ENCODE measurements around the gene PSMD13. TPM values are rescaled to one million over a fixed set of nuclear protein-coding genes. Genes with fewer than 3 reads are reported as not detected.

Gene PSMD13
- total and polyA plus RNA-seq, 2 of the 4 experiments (the other 2 are of a cell fraction) = 177 to 217 TPM

DNA sequence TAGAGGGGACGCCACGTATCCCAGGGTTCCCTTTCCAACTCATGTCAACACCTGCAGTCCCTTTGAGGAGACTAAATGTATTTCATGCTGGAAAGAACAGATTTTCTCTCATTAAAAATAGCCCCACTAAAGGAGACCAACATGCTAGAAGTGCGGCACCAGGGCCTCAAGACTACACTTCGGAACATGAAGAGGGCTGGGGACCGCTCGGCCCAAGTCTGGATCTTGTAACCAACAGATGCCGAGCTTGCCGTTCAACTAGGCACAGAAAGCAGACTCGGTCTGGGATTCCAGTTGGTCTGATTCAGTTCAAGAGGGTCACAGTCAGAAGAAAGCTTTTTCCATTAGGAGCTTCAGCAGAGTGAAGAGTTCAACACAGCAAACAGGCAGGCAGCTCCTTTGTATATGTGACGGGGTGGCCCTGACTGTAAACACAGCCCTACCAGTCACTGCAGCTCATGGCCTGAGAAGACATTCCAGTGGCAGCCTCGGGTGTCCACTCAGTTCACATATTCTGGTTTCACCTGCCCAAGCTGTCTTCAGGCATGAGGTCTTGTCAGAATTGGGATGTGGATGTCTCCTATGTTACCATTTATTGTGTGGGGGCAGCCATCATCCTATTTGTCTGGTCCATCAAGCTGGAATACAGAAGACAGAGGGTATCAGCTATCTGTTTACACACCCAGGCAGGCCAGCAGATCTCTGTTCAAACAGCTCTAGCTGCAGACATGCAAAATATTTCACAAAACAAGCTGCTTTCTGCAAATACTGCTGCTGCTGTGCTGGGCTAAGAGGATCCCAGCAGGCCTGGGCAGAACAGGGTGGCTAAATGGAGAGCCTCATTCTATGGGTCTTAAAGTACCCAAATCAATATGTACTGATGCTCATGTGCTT, 20.4 kb upstream of the PSMD13 start:
- H3K4ac ChIP-seq (ENCODE audit: low read depth, low read length) = no peak overlapping the region
- no peak overlapping the region for H3K4me3 ChIP-seq (ENCODE audit: insufficient read depth, low read depth, low read length)
- H4K91ac ChIP-seq (ENCODE audit: insufficient read depth, low read depth, low read length) = no peak overlapping the region
- H2AK5ac ChIP-seq (ENCODE audit: low read depth, low read length) = 0 out of 2 replicates have a peak overlapping the region, but pooled peaks have one; percentile 3
- H3K56ac ChIP-seq (ENCODE audit: extremely low read depth, insufficient read depth, low read length) = no peak overlapping the region
- peak overlapping the region; percentile 41; the same call in 1 of the 2 replicates for H3K27ac ChIP-seq (ENCODE audit: insufficient read depth, low read length)
- no peak overlapping the region for H3K18ac ChIP-seq (ENCODE audit: low read depth, low read length)
- H3K4me1 ChIP-seq (ENCODE audit: control insufficient read depth, insufficient read depth, low read length) = peaks cover 7% of the 10 kb centered on the region
- no TSS peak for BruUV-seq (replicated peaks)
- ATAC-seq (ENCODE audit: low read depth) (peak; percentile 70), DNase-seq (no peak)
- POLR2A ChIA-PET (ENCODE audit: unreplicated experiment) = interaction anchor here (0.6 to 1.0 kb wide), 3 partner anchors 13 to 28 kb away, joined by 3 read pairs; no protein-coding TSS in a partner anchor
- dilution Hi-C loops (cut with HindIII; ENCODE audit: low sequenced_read_pairs, unreplicated experiment) (no loop called here), in situ Hi-C loops (cut with MboI; ENCODE audit: low sequenced_read_pairs) (no loop called here), intact Hi-C loops (cut with micrococcal nuclease) (no loop called here)
- H2BK20ac ChIP-seq (ENCODE audit: low read depth, low read length) = 0 out of 2 replicates have a peak overlapping the region, but pooled peaks have one; percentile 20
- 95% methylated on average over 6 of the region's 11 CpGs; no CpG with 5 or more reads in 1 of the 2 experiments for WGBS, 2 experiments (ENCODE audit: extremely low coverage in 2 of 2, insufficient read length in 1 of 2)
- no peak overlapping the region for H2AFZ ChIP-seq (replicated peaks; ENCODE audit: low read length, poor library complexity)
- no peak overlapping the region for H2BK120ac ChIP-seq (ENCODE audit: low read depth, low read length)
- peak overlapping the region; percentile 38 for H2BK5ac ChIP-seq (ENCODE audit: low read depth, low read length, poor library complexity, severe bottlenecking)
- H3K14ac ChIP-seq (replicated peaks; ENCODE audit: low read depth, low read length) = no peak overlapping the region
- H2BK15ac ChIP-seq (ENCODE audit: low read depth, low read length) = no peak overlapping the region
- H4K20me1 ChIP-seq (ENCODE audit: insufficient read depth, low read length) = peaks cover 33% of the 10 kb centered on the region
- H2AK9ac ChIP-seq (replicated peaks; ENCODE audit: low read depth, low read length, poor library complexity) = peak overlapping the region; percentile 56
- H3K27me3 ChIP-seq (ENCODE audit: control insufficient read depth, insufficient read depth, low read length) = no peaks in the 10 kb centered on the region
- CTCF ChIA-PET = interaction anchor here (0.6 to 1.0 kb wide), 3 partner anchors 8 to 18 kb away, joined by 3 to 5 read pairs (median 3); no protein-coding TSS in a partner anchor
- H4K8ac ChIP-seq (ENCODE audit: low read depth in 2 of 2, low read length in 2 of 2) = no peak overlapping the region
- no peak for TF ChIP-seq MAZ (IDR thresholded peaks at IDR 0.05; ENCODE audit: borderline replicate concordance, low read depth, low read length)
- no peak for TF ChIP-seq POLR2A (IDR thresholded peaks at IDR 0.05; ENCODE audit: low read depth, low read length)
- no peak for TF ChIP-seq NFE2L2 (IDR thresholded peaks at IDR 0.05; ENCODE audit: low read depth, low read length)
- TF ChIP-seq CEBPB (IDR thresholded peaks at IDR 0.05; ENCODE audit: low read depth, low read length) = no peak
- TF ChIP-seq MXI1 (IDR thresholded peaks at IDR 0.05; ENCODE audit: borderline replicate concordance, low read depth, low read length) = no peak
- TF ChIP-seq, protein P1, sequence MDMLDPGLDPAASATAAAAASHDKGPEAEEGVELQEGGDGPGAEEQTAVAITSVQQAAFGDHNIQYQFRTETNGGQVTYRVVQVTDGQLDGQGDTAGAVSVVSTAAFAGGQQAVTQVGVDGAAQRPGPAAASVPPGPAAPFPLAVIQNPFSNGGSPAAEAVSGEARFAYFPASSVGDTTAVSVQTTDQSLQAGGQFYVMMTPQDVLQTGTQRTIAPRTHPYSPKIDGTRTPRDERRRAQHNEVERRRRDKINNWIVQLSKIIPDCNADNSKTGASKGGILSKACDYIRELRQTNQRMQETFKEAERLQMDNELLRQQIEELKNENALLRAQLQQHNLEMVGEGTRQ (IDR thresholded peaks at IDR 0.05; ENCODE audit: low read depth, low read length) = no peak
- no peak for TF ChIP-seq FOS (IDR thresholded peaks at IDR 0.05; ENCODE audit: low read depth, low read length)
- no peak for TF ChIP-seq CHD1 (IDR thresholded peaks at IDR 0.05; ENCODE audit: low read depth, low read length)
- TF ChIP-seq SMC3 (IDR thresholded peaks at IDR 0.05; ENCODE audit: low read depth, low read length) = no peak
- TF ChIP-seq MAFK (IDR thresholded peaks at IDR 0.05; ENCODE audit: low read depth, low read length) = no peak
- TF ChIP-seq BHLHE40 (IDR thresholded peaks at IDR 0.05; ENCODE audit: low read depth, low read length) = no peak
- TF ChIP-seq RCOR1 (IDR thresholded peaks at IDR 0.05; ENCODE audit: insufficient replicate concordance, low read length) = no peak
- TF ChIP-seq, protein P2, sequence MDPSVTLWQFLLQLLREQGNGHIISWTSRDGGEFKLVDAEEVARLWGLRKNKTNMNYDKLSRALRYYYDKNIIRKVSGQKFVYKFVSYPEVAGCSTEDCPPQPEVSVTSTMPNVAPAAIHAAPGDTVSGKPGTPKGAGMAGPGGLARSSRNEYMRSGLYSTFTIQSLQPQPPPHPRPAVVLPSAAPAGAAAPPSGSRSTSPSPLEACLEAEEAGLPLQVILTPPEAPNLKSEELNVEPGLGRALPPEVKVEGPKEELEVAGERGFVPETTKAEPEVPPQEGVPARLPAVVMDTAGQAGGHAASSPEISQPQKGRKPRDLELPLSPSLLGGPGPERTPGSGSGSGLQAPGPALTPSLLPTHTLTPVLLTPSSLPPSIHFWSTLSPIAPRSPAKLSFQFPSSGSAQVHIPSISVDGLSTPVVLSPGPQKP (IDR thresholded peaks at IDR 0.05; ENCODE audit: borderline replicate concordance, low read depth, low read length) = no peak
- peaks cover 14 to 38% of the 10 kb centered on the region in 2 experiments for H3K79me1 ChIP-seq (ENCODE audit: low read depth in 1 of 2, low read length in 2 of 2)
- peaks cover 9% of the 10 kb centered on the region; the same call in 1 of the 2 replicates for H3K9me1 ChIP-seq (ENCODE audit: insufficient read depth, low read length)
- no peak overlapping the region for H3K9ac ChIP-seq (ENCODE audit: low read depth, low read length)
- H3K4me2 ChIP-seq (ENCODE audit: low read depth, low read length) = 0 out of 2 replicates have a peak overlapping the region, but pooled peaks have one; percentile 5
- no peaks in the 10 kb centered on the region for H3K9me3 ChIP-seq (ENCODE audit: control insufficient read depth, insufficient read depth, low read length)
- peaks cover 54% of the 10 kb centered on the region for H3K36me3 ChIP-seq (ENCODE audit: control insufficient read depth, insufficient read depth, low read length)
- no peak overlapping the region for H3K23ac ChIP-seq (ENCODE audit: low read depth, low read length)
- no peak overlapping the region; the same call in 1 of the 2 replicates for H4K5ac ChIP-seq (ENCODE audit: low read depth, low read length)
